HG02678 (cell line): ENCODE measurements around the gene NPSR1.
"Not testable (repeated sequence)": the region's sequence is repeated elsewhere in the genome, so short reads cannot be mapped to it uniquely, and the experiment has no call there.

Experiments
- ATAC-seq: cut with Tn5 transposase; IDR thresholded peaks from one replicate; pipeline ENCODE4 v1.9.1; 2021; ENCODE audit warnings: mild to moderate bottlenecking, moderate library complexity; ENCODE audit not compliant: unreplicated experiment

The NPSR1 gene, protein sequence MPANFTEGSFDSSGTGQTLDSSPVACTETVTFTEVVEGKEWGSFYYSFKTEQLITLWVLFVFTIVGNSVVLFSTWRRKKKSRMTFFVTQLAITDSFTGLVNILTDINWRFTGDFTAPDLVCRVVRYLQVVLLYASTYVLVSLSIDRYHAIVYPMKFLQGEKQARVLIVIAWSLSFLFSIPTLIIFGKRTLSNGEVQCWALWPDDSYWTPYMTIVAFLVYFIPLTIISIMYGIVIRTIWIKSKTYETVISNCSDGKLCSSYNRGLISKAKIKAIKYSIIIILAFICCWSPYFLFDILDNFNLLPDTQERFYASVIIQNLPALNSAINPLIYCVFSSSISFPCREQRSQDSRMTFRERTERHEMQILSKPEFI

DNA sequence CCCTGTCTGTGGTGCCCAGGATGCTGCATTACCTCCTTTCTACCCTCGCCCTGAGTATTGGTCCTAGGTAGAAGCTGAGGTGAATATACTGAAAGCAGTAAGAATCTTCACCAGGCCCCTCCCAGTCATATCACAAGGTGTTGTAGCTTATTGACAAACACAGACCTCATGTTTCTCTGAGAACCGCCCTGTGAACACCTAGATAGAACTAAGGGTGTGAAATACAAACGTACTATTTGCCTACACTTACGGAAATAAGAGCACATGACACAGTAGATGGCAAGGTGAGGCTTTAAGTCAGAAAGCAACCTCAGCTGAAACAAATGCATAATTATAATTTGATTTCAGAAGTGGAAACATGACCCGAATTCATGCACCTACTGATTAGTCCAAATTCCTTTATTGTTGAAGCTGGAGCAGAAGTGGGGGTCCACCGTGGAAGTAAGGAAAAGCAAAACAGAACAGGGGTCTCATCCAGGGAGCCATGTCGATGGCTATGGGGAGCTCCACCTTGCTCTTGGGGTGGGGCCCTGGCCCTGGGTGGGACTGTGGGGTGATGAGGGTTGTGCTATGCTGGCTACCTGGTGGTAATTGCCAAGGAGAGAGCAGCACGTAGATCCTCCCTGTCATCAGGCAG lies at the start of gene NPSR1:
TSS of gene NPSR1 (plus strand) at position 587 of the 637 bp plus-strand sequence. CDS start 195 bp downstream, outside the sequence.
- ATAC-seq, result no peak

DNA sequence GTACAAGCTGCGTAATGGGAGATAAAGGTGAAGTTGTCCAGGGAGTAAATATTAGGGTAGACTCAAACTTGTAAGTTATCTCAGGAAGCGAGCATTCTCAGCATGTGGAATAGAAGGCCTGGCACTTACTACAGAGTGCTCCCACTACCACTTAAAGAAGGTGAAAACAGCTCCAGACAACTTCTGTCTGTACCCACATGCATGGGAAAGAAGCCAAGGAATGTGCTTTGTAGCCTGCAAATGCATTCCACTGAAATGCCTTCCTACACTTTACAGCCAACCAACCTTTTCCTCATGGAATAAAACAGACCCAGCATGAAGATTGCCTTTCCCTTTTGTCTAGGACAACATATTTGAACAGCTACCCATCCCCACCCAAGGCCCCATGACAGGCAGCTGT lies 45.4 kb upstream of the NPSR1 start:
- ATAC-seq, result no peak

DNA sequence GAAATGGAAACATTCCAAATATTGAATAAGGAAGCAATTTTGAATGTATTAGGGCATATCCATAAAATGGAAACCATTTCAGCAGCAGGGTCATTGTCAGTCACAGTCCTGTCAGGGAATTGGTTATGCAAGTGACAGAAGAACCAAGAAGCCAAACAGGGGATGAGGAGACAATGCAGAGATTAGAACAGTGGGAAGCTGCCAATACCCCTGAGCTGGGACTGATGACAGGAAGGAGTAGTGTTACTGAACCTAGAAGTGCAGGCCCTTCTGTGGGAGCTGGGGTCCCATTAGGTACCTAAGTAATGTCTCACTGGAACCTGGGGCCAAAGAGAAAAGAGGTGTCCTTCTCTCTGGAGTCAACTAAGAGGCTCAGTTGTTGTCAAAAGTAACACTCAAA lies 37.6 kb upstream of the NPSR1 start:
- ATAC-seq, result no peak

DNA sequence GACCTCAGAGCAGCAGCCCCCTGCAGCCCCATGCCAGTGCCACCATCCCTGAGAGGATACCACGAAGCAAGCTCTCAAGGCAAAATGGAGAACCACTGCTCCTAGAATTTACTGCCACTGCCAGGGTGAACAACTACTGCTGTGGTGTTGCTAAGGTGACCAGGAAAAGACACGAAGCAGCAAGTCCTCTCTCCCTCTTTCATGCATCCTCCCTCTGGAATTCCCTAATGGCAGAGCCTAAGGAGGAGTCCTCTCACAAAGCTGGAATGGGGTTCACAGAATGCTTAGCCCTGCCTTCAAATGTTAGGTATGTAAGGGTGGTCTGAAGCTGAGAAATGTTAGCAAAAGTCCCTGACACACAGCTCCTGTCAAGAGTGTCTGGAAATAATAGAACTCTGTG lies 35.8 kb upstream of the NPSR1 start:
- no peak for ATAC-seq

DNA sequence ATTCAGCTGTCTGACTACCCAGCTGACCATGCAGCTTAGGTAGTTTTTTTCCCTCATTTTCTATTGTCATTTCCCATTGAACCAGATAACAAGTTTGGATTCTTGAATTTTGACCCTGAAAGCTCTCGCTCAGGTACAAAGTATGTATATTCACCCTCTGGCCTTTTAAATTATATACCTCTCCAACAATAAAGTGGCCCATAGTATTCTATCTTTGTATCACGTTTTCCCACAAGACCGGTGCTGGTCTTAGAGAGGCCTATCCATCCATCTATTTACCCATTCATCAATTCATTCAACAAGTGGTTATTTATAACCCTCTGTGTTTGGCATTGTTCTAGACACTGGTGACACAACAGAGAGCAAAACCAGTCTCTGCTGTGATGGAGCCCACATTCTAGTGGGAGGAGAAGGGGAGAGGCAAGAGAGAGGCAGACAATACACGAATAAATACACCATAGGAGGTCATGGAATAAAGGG lies 35.2 kb upstream of the NPSR1 start:
- no peak for ATAC-seq

DNA sequence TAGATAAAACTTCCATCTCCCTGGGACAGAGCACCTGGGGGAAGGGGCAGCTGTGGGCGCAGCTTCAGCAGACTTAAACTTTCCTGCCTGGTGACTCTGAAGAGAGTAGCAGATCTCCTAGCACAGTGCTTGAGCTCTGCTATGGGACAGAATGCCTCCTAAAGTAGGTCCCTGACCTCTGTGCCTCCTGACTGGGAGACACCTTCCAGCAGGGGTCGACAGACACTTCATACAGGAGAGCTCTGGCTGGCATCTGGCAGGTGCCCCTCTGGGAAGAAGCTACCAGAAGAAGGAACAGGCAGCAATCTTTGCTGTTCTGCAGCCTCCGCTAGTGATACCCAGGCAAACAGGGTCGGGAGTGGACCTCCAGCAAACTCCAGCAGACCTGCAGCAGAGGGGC lies 29.4 kb upstream of the NPSR1 start:
- not testable (repeated sequence) for ATAC-seq

DNA sequence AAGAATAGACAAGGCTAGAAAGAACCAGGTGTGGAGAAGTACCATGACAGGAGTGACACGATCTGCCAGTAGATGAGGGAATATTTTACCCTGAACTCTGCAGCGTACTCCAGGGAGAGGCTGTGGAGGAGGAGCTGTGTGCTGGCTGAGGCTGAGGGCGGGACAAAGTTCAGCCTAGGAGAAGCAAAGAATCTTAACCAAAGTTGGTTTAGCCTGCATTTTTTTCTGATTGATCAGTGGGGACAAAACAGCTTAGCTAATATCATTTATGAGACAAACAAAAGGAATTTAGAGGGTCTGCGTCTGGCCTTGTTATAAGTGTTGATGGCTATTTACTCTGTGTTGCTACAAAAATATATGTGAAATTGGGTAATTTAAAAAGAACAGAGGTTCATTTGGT lies 5.2 kb upstream of the NPSR1 start:
- no peak for ATAC-seq

DNA sequence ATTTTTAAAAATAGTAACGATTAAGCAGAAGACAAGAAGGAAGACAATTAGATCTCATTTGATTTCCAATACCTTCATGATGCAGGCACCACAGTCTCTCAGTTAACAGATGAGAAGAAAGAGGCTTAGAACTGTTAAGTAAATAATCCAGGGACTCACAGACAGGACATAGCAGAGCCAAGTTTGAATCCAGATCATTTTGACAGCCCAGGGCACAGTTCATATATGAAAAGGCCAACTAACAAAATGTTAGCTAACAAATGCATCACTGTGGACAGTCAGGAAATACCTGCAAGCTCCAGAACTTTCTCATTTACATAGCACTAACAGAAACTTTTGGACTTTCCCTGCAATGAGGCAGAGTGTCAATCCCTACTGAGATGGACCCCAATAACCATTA lies 4.2 kb upstream of the NPSR1 start:
- no peak for ATAC-seq

DNA sequence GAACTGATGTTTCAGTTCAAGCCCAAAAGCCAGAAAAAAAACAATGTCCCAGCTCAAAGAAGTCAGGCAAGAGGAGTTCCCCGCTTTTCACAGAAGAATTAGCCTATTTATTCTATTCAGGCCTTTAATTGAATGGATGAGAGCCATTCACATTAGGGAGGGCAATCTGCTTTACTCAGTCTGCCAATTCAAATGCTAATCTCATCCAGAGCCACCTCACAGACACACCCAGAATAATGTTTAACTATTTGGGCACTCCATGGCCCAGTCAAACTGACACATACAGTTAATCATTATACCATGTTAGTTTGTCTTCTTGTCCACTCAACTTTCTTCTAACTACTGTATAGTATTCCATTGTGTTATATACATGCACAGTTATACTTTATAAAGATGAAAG lies 2.6 kb upstream of the NPSR1 start:
- no peak for ATAC-seq

DNA sequence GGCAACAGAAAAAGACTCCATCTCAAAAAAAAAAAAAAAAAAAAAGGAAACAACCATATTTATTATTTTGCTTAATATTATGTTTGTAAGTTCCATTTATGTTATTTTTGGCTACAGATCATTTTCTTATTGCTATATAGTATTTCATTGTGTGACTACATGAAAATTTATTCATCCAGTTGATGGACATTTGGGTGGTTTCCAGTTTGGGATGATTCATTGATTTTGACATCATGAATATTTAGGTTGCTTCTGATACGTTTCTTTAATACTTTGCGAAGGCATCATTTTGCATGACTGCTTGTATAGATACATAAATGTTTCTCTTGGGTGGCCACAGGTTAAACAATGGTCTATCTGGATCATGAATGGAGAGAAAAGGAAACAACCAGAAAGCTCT lies 2.0 kb upstream of the NPSR1 start:
- no peak for ATAC-seq

DNA sequence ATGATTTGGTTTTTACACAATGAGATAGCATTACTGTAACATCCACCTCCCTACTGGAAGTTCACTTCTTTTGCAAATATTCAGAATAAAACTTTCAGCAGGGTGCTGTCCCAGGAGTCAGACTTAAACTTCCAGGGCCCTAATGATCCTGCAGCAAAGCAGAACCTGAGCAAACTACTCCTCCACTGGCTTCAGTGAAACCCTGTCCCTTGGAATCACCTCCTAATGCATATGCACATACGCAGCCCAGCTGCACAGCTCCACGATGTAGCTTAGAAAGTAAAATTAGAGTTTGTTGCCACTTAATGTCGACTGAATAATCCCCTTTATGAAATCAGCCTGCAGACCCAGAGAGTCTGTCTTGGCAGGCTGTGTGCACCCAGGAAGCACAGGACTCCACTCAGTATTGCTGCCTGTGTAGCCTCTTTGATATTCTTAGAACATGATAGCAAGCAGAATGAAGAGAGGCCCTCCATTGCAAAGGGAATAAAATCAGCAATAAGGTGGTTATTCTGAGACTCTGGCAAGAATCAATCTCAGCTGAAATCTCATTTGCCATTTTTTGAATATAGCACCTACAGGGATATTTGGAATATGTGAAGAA lies 1.6 kb downstream of the NPSR1 start:
- no peak for ATAC-seq

DNA sequence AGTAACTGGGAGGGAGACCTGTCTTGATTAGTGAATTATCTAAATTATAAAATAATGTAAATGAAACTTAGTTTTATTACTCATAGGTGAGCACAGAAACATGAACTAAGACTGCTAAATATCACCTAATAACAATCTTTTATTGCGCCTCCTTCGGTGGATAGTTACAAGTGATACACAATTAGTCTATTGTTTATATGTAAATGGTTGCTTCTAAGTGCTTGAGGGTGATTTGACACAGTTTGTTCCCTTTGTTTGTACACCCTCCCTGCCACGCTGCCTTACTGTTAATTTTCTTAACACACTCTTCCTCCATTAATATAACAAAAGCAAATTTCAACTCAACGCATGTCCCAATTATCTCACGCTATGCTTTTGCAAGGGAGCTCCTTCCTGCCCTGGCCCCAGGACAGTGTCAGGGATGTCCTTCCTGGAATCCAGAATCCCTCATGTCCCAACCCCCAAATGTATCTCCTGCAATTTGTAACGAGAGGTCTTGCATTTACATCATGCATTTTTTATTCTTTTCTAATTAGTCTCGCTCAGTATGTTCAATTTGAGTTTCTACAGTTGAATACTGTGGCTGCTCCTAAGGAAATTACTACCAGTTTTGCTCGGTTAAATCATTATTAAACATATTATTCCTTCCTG lies 4.2 kb downstream of the NPSR1 start:
- ATAC-seq, result no peak

DNA sequence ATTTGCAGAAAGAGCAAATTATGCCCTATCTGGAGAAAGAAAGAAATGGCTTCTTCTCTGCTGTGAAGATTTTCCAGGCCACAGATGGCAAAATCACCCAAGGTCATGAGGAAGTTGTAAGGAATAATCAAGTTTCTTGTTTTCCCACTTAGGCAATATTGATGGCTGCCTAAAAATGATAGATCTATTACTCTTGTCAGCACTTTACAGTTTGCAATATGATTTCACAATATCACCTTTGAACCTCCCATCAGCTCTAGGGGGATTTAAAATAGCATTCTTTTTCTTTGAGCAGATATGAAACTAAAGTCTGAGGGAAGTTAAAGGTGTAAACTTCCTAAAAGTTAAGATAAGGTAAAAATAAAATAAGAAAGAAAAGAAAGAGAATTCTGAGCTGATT lies 6.7 kb downstream of the NPSR1 start:
- ATAC-seq, result no peak

DNA sequence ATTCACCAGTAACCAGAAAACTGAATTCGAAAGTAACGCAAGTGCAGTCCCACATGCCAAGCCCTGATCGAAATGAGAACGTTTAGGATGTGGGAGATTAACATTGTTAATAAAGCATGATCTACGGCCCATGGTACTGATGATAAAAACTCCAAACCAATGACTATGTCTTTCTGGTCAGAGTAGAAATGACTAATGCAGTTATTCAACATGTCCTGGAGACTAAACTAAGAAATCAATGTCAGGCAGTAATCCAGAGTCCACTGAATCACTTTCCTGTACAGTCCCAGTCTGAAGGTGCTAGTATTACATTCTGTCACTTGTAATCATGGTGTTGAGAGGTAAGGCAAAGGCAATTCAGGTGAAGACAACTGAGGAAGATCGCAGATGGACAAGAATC lies 14.4 kb downstream of the NPSR1 start:
- no peak for ATAC-seq

DNA sequence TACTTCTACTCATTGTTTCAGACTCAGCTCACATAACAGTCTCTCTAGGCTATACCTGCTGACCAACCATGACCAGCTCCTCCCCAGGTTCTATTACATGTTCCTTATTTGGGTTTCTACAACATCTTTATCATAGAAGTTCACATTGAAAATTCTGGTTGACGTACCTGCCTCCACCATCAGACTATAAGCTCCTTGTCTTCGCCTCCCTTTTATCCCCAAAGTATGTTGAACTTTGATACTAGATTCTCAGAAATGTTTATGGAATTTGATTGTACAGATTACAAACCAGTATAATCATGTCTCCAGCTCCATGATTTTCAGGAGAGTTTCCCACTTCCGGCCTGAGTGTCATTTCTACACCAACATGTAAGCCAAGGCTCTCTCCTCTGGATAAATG lies 15.0 kb downstream of the NPSR1 start:
- ATAC-seq, result no peak

DNA sequence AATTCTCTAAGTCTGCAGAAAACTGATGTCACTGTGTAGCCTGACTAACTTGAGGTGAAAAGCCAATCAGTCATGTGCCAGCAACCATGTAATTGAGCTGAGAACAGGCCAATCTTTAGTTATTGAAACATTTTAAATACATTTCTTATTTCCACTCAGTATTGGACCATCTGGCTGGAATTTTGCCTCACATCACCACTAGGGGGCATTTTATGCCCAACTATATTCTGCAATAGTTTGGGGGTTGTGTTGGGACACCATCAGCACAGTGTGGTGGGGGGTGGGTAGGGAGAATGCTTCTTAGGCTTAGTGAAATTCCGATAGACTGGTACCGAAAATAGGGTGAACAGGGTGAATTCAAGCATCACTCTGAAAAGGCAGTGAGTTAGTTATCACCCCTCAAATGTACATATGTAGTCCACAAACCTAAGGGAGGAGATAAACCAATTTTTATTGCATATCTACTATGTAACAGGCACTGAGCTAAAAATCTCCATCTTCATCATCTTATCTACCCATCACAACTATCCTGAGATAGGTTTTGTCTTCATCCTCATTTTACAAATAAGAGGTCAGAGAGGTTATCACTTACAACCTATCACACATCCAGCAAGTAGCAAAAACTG lies 17.8 kb downstream of the NPSR1 start:
- ATAC-seq, result peak; percentile 86

DNA sequence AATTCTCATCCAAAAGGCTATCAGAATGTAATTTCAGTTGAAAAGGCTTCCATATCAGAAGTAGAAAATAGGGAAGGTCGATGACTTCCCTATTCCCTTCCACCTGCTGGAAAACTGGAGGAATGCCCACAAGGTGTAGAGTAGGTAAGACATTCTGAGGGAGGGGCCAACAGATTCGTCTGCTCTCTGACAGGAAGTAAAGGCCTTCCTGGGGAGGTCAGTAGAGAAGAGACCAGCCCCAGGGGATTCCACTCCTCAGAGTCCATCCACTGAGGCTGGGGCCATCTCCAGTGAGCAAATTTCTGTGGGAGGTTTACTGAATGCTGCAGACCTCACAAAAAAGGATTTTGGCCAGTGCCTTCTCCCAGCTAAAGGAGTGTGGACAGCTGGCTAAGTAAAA lies 19.5 kb downstream of the NPSR1 start:
- no peak for ATAC-seq

DNA sequence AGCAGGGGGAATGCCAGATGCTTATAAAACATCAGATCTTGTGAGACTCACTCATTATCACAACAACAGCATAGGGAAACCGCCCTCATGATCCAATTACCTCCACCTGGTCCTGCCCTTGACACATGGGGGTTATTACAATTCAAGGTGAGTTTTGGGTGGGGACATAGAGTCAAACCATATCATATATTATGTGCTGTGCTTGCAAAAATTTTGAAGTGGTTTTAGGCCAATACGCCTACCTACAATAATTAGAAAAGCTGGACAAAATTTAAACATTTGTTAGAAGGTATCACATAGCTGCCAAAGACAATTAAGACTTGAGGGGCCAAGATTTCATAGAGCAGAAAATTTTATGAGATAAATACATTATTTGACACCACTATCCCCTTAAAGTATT lies 29.5 kb downstream of the NPSR1 start:
- ATAC-seq, result no peak

DNA sequence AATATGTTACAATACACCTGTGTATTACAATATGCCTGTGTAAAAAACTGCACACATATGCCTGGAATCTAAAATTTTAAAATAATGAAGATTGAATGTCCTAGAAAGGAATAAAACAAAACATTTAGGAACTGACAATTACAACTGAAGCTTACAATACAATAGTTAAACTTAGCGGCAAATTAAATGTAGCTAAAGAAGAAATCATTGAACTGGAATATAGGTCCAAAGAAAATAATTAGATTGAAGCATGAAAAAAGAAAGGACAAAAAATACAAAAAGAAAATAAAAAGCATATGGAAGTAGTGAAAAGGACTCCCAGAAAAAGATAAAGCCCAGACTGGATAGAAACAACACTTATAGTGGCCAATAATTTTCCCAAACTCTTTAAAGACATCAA lies 38.4 kb downstream of the NPSR1 start:
- ATAC-seq, result no peak

DNA sequence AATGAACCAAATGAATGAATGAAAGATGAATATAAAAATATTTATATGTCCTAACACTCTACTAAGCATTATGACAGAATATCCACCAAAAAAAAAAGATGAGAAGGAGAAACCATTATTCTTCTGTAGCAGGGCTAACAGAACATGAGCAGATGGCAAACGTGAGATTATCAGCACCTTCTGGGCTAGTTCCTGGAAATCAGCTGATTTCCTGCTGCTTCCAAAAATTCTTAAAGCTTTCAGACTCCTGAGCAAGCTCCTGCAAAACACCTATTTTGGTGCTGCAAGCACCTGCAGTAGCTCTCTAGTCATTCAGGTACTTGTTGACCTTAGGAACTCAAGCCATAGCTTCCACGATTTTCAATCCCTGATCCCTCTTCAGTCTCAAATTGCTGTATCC lies 51.8 kb downstream of the NPSR1 start:
- ATAC-seq, result no peak

DNA sequence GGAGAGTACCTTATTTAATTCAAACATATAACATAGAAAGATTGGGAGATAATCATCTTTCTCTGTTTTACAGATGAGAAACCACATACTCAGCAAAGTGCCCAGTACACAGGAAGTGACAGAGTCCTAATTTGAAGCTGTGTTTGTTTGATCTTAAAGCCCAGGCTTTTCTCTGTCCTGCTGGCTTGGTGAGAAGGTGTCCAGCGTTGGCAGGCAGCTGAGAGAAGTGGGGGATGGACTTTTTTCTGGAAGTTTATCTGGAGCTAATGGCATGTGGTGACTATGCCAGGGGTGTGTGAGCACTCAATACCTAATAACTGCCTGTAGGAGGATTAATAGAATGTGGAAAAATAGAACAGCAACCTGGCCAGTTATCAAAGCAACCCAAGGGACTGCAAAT lies 60.8 kb downstream of the NPSR1 start:
- peak; percentile 81 for ATAC-seq
